Activated T-helper 1 cell treated with anti-CD3 and anti-CD28 coated beads, Interleukin-12 subunit alpha, Interleukin-12 subunit beta, Interleukin-2, Interleukin-4 antibody, amounts not matched to agents 30 ng/mL and 10 ng/mL and 1 ng/mL, durations not matched to agents 14 hours and 24 hours and 36 hours (primary cell): ENCODE data around the gene TET1. TPM values are rescaled to one million over a fixed set of nuclear protein-coding genes. Genes with fewer than 3 reads are reported as not detected.
"Not testable (repeated sequence)": the region's sequence is repeated elsewhere in the genome, so short reads cannot be mapped to it uniquely, and the experiment has no call there.

Experiments used
- DNase-seq: peaks from one replicate; pipeline ENCODE4 v3.0.0; 2021; ENCODE audit warnings: low spot score
- H3K27ac Mint-ChIP-seq: one replicate; pipeline ENCODE4 v1.8.0; 2021; ENCODE audit warnings: mild to moderate bottlenecking, mixed read lengths
- H3K27me3 Mint-ChIP-seq: one replicate; pipeline ENCODE4 v1.8.0; 2022; ENCODE audit warnings: mild to moderate bottlenecking, moderate library complexity, mixed read lengths; ENCODE audit not compliant: insufficient read depth
- H3K36me3 Mint-ChIP-seq: one replicate; pipeline ENCODE4 v1.8.0; 2021; ENCODE audit warnings: low read depth, mixed read lengths
- H3K4me1 Mint-ChIP-seq: one replicate; pipeline ENCODE4 v1.8.0; 2021; ENCODE audit warnings: low read depth, mixed read lengths
- H3K4me3 Mint-ChIP-seq: one replicate; pipeline ENCODE4 v1.8.0; 2021; ENCODE audit warnings: mild to moderate bottlenecking, moderate library complexity, mixed read lengths
- H3K9me3 Mint-ChIP-seq: one replicate; pipeline ENCODE4 v1.8.0; 2021; ENCODE audit warnings: mixed read lengths
- intact Hi-C: fragments of 100-400 bp; cut with micrococcal nuclease; formaldehyde crosslinking; loops from one replicate; pipeline ENCODE4 v1.15.1; 2024
- total RNA-seq: library from RNA; stranded (reverse); gene quantifications from 2 replicates; pipeline ENCODE4 v1.2.3, GENCODE V29; 2022

TET1 gene
- total RNA-seq, result 0.71 and 0.73 TPM in 2 replicates

- peak within 1 kb of the TSS; percentile 72 for H3K4me3 Mint-ChIP-seq
- H3K9me3 Mint-ChIP-seq, result no peaks in the 10 kb centered on the region
- intact Hi-C loops, result loop anchor here (1.0 kb wide), 1 partner anchor 40 kb away; no protein-coding TSS in a partner anchor
- peaks cover 28% of the 10 kb centered on the region for H3K4me1 Mint-ChIP-seq
- no peak for DNase-seq
- H3K36me3 Mint-ChIP-seq, result peaks cover 4% of the 10 kb centered on the region
- H3K27me3 Mint-ChIP-seq, result peaks cover 46% of the 10 kb centered on the region
- H3K27ac Mint-ChIP-seq, result no peak within 1 kb of the TSS
Measured at GRCh38 chr10:68560186-68560942, at the start of gene TET1. TSS of gene TET1 (plus strand) at chr10:68560337. CDS start at chr10:68572339, 12,002 bp downstream.

- H3K27ac Mint-ChIP-seq, H3K4me3 Mint-ChIP-seq, intact Hi-C loops, H3K9me3 Mint-ChIP-seq, H3K36me3 Mint-ChIP-seq, H3K27me3 Mint-ChIP-seq, DNase-seq, H3K4me1 Mint-ChIP-seq: not testable (repeated sequence)
Measured at GRCh38 chr10:68516216-68516615, 43.9 kb upstream of the TET1 start.

GRCh38 chr10:68516766-68517165 is 43.4 kb upstream of the TET1 start:
- intact Hi-C loops, result no loop called here
- no peak overlapping the region for H3K4me3 Mint-ChIP-seq
- no peak overlapping the region for H3K27ac Mint-ChIP-seq
- H3K9me3 Mint-ChIP-seq, result no peaks in the 10 kb centered on the region
- H3K4me1 Mint-ChIP-seq, result no peaks in the 10 kb centered on the region
- DNase-seq, result no peak
- H3K27me3 Mint-ChIP-seq, result no peaks in the 10 kb centered on the region
- no peaks in the 10 kb centered on the region for H3K36me3 Mint-ChIP-seq

- Mint-ChIP-seq H3K4me1 (no peaks in the 10 kb centered on the region), H3K9me3 (no peaks in the 10 kb centered on the region), H3K36me3 (no peaks in the 10 kb centered on the region), H3K4me3 (no peak overlapping the region), H3K27ac (no peak overlapping the region), H3K27me3 (no peaks in the 10 kb centered on the region)
- no peak for DNase-seq
- intact Hi-C loops, result no loop called here
Measured at GRCh38 chr10:68517188-68517587, 42.9 kb upstream of the TET1 start.

GRCh38 chr10:68518609-68519008 is 41.5 kb upstream of the TET1 start:
- H3K9me3 Mint-ChIP-seq, H3K27me3 Mint-ChIP-seq, H3K4me1 Mint-ChIP-seq, DNase-seq, H3K4me3 Mint-ChIP-seq, intact Hi-C loops, H3K36me3 Mint-ChIP-seq, H3K27ac Mint-ChIP-seq: not testable (repeated sequence)

GRCh38 chr10:68525490-68526038 is 34.6 kb upstream of the TET1 start:
- H3K4me1 Mint-ChIP-seq, H3K27ac Mint-ChIP-seq, H3K9me3 Mint-ChIP-seq, DNase-seq, H3K36me3 Mint-ChIP-seq, H3K27me3 Mint-ChIP-seq: not testable (repeated sequence)
- H3K4me3 Mint-ChIP-seq, result peak overlapping the region; percentile 37
- intact Hi-C loops, result loop anchor here (2.0 kb wide), 1 partner anchor 193 kb away; the partner anchor contains the start of genes HNRNPH3 and PBLD

- Mint-ChIP-seq H3K27me3 (no peaks in the 10 kb centered on the region), H3K4me3 (peak overlapping the region; percentile 93), H3K36me3 (no peaks in the 10 kb centered on the region), H3K27ac (peak overlapping the region; percentile 84), H3K4me1 (peaks cover 7% of the 10 kb centered on the region), H3K9me3 (no peaks in the 10 kb centered on the region)
- intact Hi-C loops, result loop anchor here (1.0 to 2.0 kb wide), 8 partner anchors 55 to 451 kb away; partner anchors contain the start of genes CCAR1, DDX50, DNA2 and HERC4
- DNase-seq, result no peak
Measured at GRCh38 chr10:68526634-68527307, 33.4 kb upstream of the TET1 start.

- Mint-ChIP-seq H3K36me3 (no peaks in the 10 kb centered on the region), H3K4me3 (no peak overlapping the region), H3K27me3 (no peaks in the 10 kb centered on the region), H3K27ac (no peak overlapping the region), H3K9me3 (no peaks in the 10 kb centered on the region), H3K4me1 (no peaks in the 10 kb centered on the region)
- DNase-seq, result no peak
- intact Hi-C loops, result no loop called here
Measured at GRCh38 chr10:68536973-68537372, 23.2 kb upstream of the TET1 start.

- H3K4me1 Mint-ChIP-seq, result no peaks in the 10 kb centered on the region
- intact Hi-C loops, result no loop called here
- DNase-seq, result no peak
- no peaks in the 10 kb centered on the region for H3K27me3 Mint-ChIP-seq
- no peaks in the 10 kb centered on the region for H3K36me3 Mint-ChIP-seq
- H3K4me3 Mint-ChIP-seq, result no peak overlapping the region
- no peaks in the 10 kb centered on the region for H3K9me3 Mint-ChIP-seq
- H3K27ac Mint-ChIP-seq, result no peak overlapping the region
Measured at GRCh38 chr10:68537796-68538195, 22.3 kb upstream of the TET1 start.

- H3K27ac Mint-ChIP-seq, result no peak overlapping the region
- no peaks in the 10 kb centered on the region for H3K4me1 Mint-ChIP-seq
- no peaks in the 10 kb centered on the region for H3K36me3 Mint-ChIP-seq
- no peak for DNase-seq
- no peak overlapping the region for H3K4me3 Mint-ChIP-seq
- H3K27me3 Mint-ChIP-seq, result no peaks in the 10 kb centered on the region
- no peaks in the 10 kb centered on the region for H3K9me3 Mint-ChIP-seq
- intact Hi-C loops, result no loop called here
Measured at GRCh38 chr10:68543004-68543918, 16.9 kb upstream of the TET1 start.

- H3K4me3 Mint-ChIP-seq, result no peak overlapping the region
- H3K9me3 Mint-ChIP-seq, result no peaks in the 10 kb centered on the region
- intact Hi-C loops, result loop anchor here (1.0 to 5.0 kb wide), 3 partner anchors 171 to 346 kb away; partner anchors contain the start of genes CCAR1 and STOX1
- H3K27ac Mint-ChIP-seq, result no peak overlapping the region
- peak; percentile 31 for DNase-seq
- no peaks in the 10 kb centered on the region for H3K4me1 Mint-ChIP-seq
- peaks cover 5% of the 10 kb centered on the region for H3K27me3 Mint-ChIP-seq
- no peaks in the 10 kb centered on the region for H3K36me3 Mint-ChIP-seq
Measured at GRCh38 chr10:68550747-68551411, 9.3 kb upstream of the TET1 start.

- intact Hi-C loops, result loop anchor here (5.0 kb wide), 2 partner anchors 169 to 274 kb away; partner anchors contain the start of genes CCAR1 and STOX1
- no peak overlapping the region for H3K4me3 Mint-ChIP-seq
- H3K9me3 Mint-ChIP-seq, result no peaks in the 10 kb centered on the region
- H3K36me3 Mint-ChIP-seq, result no peaks in the 10 kb centered on the region
- no peak for DNase-seq
- peaks cover 11% of the 10 kb centered on the region for H3K27me3 Mint-ChIP-seq
- no peak overlapping the region for H3K27ac Mint-ChIP-seq
- H3K4me1 Mint-ChIP-seq, result no peaks in the 10 kb centered on the region
Measured at GRCh38 chr10:68553138-68553537, 7.0 kb upstream of the TET1 start.
